GM12891 (cell line): ENCODE measurements around the gene OR52N5.

Experiments
- PAX5 ChIP-seq: IDR thresholded peaks from 2 replicates; pipeline ENCODE4 v1.6.1; 2011; ENCODE audit warnings: low read length, moderate library complexity, mild to moderate bottlenecking; ENCODE audit not compliant: insufficient read depth, severe bottlenecking
- POLR2A ChIP-seq: IDR thresholded peaks from 2 replicates; pipeline ENCODE4 v1.6.1; 2011; ENCODE audit warnings: low read depth, low read length, control low read depth
- POLR2AphosphoS5 ChIP-seq: IDR thresholded peaks from 2 replicates; pipeline ENCODE4 v1.6.1; 2011; ENCODE audit warnings: low read depth, low read length, control low read depth
- TAF1 ChIP-seq: IDR thresholded peaks from 2 replicates; pipeline ENCODE4 v1.6.1; 2011; ENCODE audit warnings: low read depth, low read length, control low read depth

GRCh38 chr11:5809905-5810795, 27.0 kb upstream of the OR52N5 start:
- TF ChIP-seq POLR2A, result no peak
- TF ChIP-seq TAF1, result no peak
- TF ChIP-seq PAX5, result no peak
- no peak for TF ChIP-seq POLR2AphosphoS5
